ENCODE measurements around the gene RXFP3.
"Not testable (repeated sequence)": the region's sequence is repeated elsewhere in the genome, so short reads cannot be mapped to it uniquely, and the experiment has no call there.

RXFP3 gene

GRCh38 chr5:33937017-33937706, 976 bp downstream of the RXFP3 start:
- Histone ChIP-seq H3K9me3 (ENCODE audit: control insufficient read depth, low read depth, low read length) (no peaks in the 10 kb centered on the region), H3K36me3 (ENCODE audit: control insufficient read depth, low read depth, low read length) (no peaks in the 10 kb centered on the region), H3K27me3 (ENCODE audit: control insufficient read depth, insufficient read depth, low read length) (peaks cover 26% of the 10 kb centered on the region), H3K4me1 (ENCODE audit: control insufficient read depth, low read depth, low read length) (no peaks in the 10 kb centered on the region), H3K27ac (ENCODE audit: low read length) (no peak overlapping the region), H3K9ac (ENCODE audit: low read length) (no peak overlapping the region), H3K4me3 (ENCODE audit: low read length) (no peak overlapping the region)

GRCh38 chr5:33937707-33938506, 1.7 kb downstream of the RXFP3 start:
- H3K27me3 ChIP-seq (ENCODE audit: control insufficient read depth, insufficient read depth, low read length): peaks cover 26% of the 10 kb centered on the region
- no peak overlapping the region for H3K4me3 ChIP-seq (ENCODE audit: low read length)
- H3K9ac ChIP-seq (ENCODE audit: low read length): no peak overlapping the region
- H3K4me1 ChIP-seq (ENCODE audit: control insufficient read depth, low read depth, low read length): no peaks in the 10 kb centered on the region
- no peak overlapping the region for H3K27ac ChIP-seq (ENCODE audit: low read length)
- H3K36me3 ChIP-seq (ENCODE audit: control insufficient read depth, low read depth, low read length): no peaks in the 10 kb centered on the region
- H3K9me3 ChIP-seq (ENCODE audit: control insufficient read depth, low read depth, low read length): no peaks in the 10 kb centered on the region

- Histone ChIP-seq H3K27me3 (ENCODE audit: control insufficient read depth, insufficient read depth, low read length) (peaks cover 26% of the 10 kb centered on the region), H3K4me3 (ENCODE audit: low read length) (no peak overlapping the region)
Measured at GRCh38 chr5:33938507-33938796, 2.3 kb downstream of the RXFP3 start.

GRCh38 chr5:33938881-33939280, 2.7 kb downstream of the RXFP3 start:
- H3K9me3 ChIP-seq (ENCODE audit: control insufficient read depth, low read depth, low read length): no peaks in the 10 kb centered on the region
- H3K27me3 ChIP-seq (ENCODE audit: control insufficient read depth, insufficient read depth, low read length): peaks cover 26% of the 10 kb centered on the region
- no peaks in the 10 kb centered on the region for H3K4me1 ChIP-seq (ENCODE audit: control insufficient read depth, low read depth, low read length)
- H3K36me3 ChIP-seq (ENCODE audit: control insufficient read depth, low read depth, low read length): no peaks in the 10 kb centered on the region
- no peak overlapping the region for H3K27ac ChIP-seq (ENCODE audit: low read length)
- H3K4me3 ChIP-seq (ENCODE audit: low read length): no peak overlapping the region
- no peak overlapping the region for H3K9ac ChIP-seq (ENCODE audit: low read length)

More at GRCh38 chr5:33938507-33938796, 2.3 kb downstream of the RXFP3 start:
- no peak overlapping the region for H3K27ac ChIP-seq (ENCODE audit: low read length)
- no peaks in the 10 kb centered on the region for H3K36me3 ChIP-seq (ENCODE audit: control insufficient read depth, low read depth, low read length)
- H3K4me1 ChIP-seq (ENCODE audit: control insufficient read depth, low read depth, low read length): no peaks in the 10 kb centered on the region
- no peak overlapping the region for H3K9ac ChIP-seq (ENCODE audit: low read length)
- no peaks in the 10 kb centered on the region for H3K9me3 ChIP-seq (ENCODE audit: control insufficient read depth, low read depth, low read length)

GRCh38 chr5:33939556-33940262, 3.5 kb downstream of the RXFP3 start:
- H3K27me3 ChIP-seq (ENCODE audit: control insufficient read depth, insufficient read depth, low read length): peaks cover 26% of the 10 kb centered on the region

GRCh38 chr5:33941090-33941489, 4.9 kb downstream of the RXFP3 start:
- Histone ChIP-seq H3K9ac (ENCODE audit: low read length) (no peak overlapping the region), H3K4me3 (ENCODE audit: low read length) (no peak overlapping the region), H3K9me3 (ENCODE audit: control insufficient read depth, low read depth, low read length) (no peaks in the 10 kb centered on the region), H3K27ac (ENCODE audit: low read length) (no peak overlapping the region), H3K36me3 (ENCODE audit: control insufficient read depth, low read depth, low read length) (no peaks in the 10 kb centered on the region), H3K4me1 (ENCODE audit: control insufficient read depth, low read depth, low read length) (no peaks in the 10 kb centered on the region), H3K27me3 (ENCODE audit: control insufficient read depth, insufficient read depth, low read length) (peaks cover 16% of the 10 kb centered on the region)

More at GRCh38 chr5:33939556-33940262, 3.5 kb downstream of the RXFP3 start:
- no peak overlapping the region for H3K4me3 ChIP-seq (ENCODE audit: low read length)
- H3K27ac ChIP-seq (ENCODE audit: low read length): no peak overlapping the region
- no peaks in the 10 kb centered on the region for H3K9me3 ChIP-seq (ENCODE audit: control insufficient read depth, low read depth, low read length)
- H3K4me1 ChIP-seq (ENCODE audit: control insufficient read depth, low read depth, low read length): no peaks in the 10 kb centered on the region
- H3K36me3 ChIP-seq (ENCODE audit: control insufficient read depth, low read depth, low read length): no peaks in the 10 kb centered on the region
- no peak overlapping the region for H3K9ac ChIP-seq (ENCODE audit: low read length)

GRCh38 chr5:33944543-33945132, 8.5 kb downstream of the RXFP3 start:
- Histone ChIP-seq H3K9me3 (ENCODE audit: control insufficient read depth, low read depth, low read length) (no peaks in the 10 kb centered on the region), H3K36me3 (ENCODE audit: control insufficient read depth, low read depth, low read length) (no peaks in the 10 kb centered on the region), H3K27me3 (ENCODE audit: control insufficient read depth, insufficient read depth, low read length) (no peaks in the 10 kb centered on the region), H3K27ac (ENCODE audit: low read length) (no peak overlapping the region), H3K4me3 (ENCODE audit: low read length) (no peak overlapping the region), H3K4me1 (ENCODE audit: control insufficient read depth, low read depth, low read length) (no peaks in the 10 kb centered on the region), H3K9ac (ENCODE audit: low read length) (no peak overlapping the region)

- not testable (repeated sequence) for H3K9ac ChIP-seq (ENCODE audit: low read length); H3K27me3 ChIP-seq (ENCODE audit: control insufficient read depth, insufficient read depth, low read length); H3K4me3 ChIP-seq (ENCODE audit: low read length); H3K4me1 ChIP-seq (ENCODE audit: control insufficient read depth, low read depth, low read length); H3K36me3 ChIP-seq (ENCODE audit: control insufficient read depth, low read depth, low read length); H3K27ac ChIP-seq (ENCODE audit: low read length); H3K9me3 ChIP-seq (ENCODE audit: control insufficient read depth, low read depth, low read length)
Measured at GRCh38 chr5:33952175-33952574, 16.0 kb downstream of the RXFP3 start.

- Histone ChIP-seq H3K4me3 (ENCODE audit: low read length) (no peak overlapping the region), H3K4me1 (ENCODE audit: control insufficient read depth, low read depth, low read length) (peaks cover 12% of the 10 kb centered on the region), H3K36me3 (ENCODE audit: control insufficient read depth, low read depth, low read length) (no peaks in the 10 kb centered on the region), H3K9ac (ENCODE audit: low read length) (no peak overlapping the region), H3K27me3 (ENCODE audit: control insufficient read depth, insufficient read depth, low read length) (no peaks in the 10 kb centered on the region), H3K27ac (ENCODE audit: low read length) (no peak overlapping the region), H3K9me3 (ENCODE audit: control insufficient read depth, low read depth, low read length) (no peaks in the 10 kb centered on the region)
Measured at GRCh38 chr5:33957577-33958150, 21.5 kb downstream of the RXFP3 start.

GRCh38 chr5:33958176-33958575, 22.0 kb downstream of the RXFP3 start:
- Histone ChIP-seq H3K9ac (ENCODE audit: low read length) (no peak overlapping the region), H3K27me3 (ENCODE audit: control insufficient read depth, insufficient read depth, low read length) (no peaks in the 10 kb centered on the region), H3K4me3 (ENCODE audit: low read length) (no peak overlapping the region), H3K36me3 (ENCODE audit: control insufficient read depth, low read depth, low read length) (no peaks in the 10 kb centered on the region), H3K27ac (ENCODE audit: low read length) (no peak overlapping the region), H3K9me3 (ENCODE audit: control insufficient read depth, low read depth, low read length) (no peaks in the 10 kb centered on the region), H3K4me1 (ENCODE audit: control insufficient read depth, low read depth, low read length) (peaks cover 12% of the 10 kb centered on the region)

- Histone ChIP-seq H3K27ac (ENCODE audit: low read length) (no peak overlapping the region), H3K9ac (ENCODE audit: low read length) (no peak overlapping the region), H3K4me3 (ENCODE audit: low read length) (no peak overlapping the region), H3K9me3 (ENCODE audit: control insufficient read depth, low read depth, low read length) (no peaks in the 10 kb centered on the region), H3K36me3 (ENCODE audit: control insufficient read depth, low read depth, low read length) (no peaks in the 10 kb centered on the region), H3K27me3 (ENCODE audit: control insufficient read depth, insufficient read depth, low read length) (no peaks in the 10 kb centered on the region), H3K4me1 (ENCODE audit: control insufficient read depth, low read depth, low read length) (no peaks in the 10 kb centered on the region)
Measured at GRCh38 chr5:33964132-33964700, 28.0 kb downstream of the RXFP3 start.
